ENCODE data around the gene ELF1.

ELF1 gene

GRCh38 chr13:41007744-41008128 is 11.4 kb downstream of the ELF1 start:
- TF ChIP-seq CTCF (IDR thresholded peaks at IDR 0.05; ENCODE audit: low read depth, low read length) = no peak
- DNase-seq (ENCODE audit: low read depth, low spot score) = no peak
- in situ Hi-C loops (cut with HindIII; ENCODE audit: low sequenced_read_pairs) = no loop called here
- no peak overlapping the region for H3K4me3 ChIP-seq (ENCODE audit: low read depth, low read length)

DNA sequence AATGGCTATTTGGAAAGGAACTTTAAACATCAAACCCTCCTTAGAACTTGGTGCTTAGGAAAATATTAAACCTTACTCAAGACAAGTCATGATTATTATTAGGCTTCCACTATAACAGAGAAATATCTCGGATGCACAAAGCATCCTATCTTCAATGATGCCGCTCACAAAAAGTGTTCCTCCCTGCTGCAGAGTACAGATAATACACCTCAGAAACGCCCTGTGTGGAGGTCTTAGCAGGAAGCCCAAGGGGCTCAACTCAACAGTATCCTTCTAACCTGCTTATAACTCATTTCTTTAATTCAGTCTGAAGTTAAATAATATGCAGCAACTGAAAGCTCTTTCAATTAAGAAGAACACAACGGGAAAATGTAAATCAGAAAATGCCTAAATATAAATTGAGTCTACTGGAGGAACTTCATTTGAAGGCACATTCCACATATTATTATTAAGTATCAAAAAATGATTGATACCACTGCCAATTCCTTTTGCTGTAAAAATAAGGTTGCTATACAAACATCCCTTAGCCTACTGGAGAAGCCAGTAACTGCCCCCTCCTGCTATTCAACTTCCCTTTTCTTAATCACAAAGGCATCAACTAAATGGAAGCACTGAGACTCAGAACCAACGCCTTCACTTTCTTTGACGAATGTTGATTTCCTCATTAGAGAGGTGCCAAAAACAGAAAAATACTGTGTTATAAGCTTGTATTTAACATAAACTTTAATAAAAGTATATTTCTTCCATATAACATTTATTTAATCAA is 12.0 kb downstream of the ELF1 start:
- in situ Hi-C loops (cut with HindIII; ENCODE audit: low sequenced_read_pairs) = no loop called here
- DNase-seq (ENCODE audit: low read depth, low spot score) = no peak
- no peak for TF ChIP-seq CTCF (IDR thresholded peaks at IDR 0.05; ENCODE audit: low read depth, low read length)
- H3K4me3 ChIP-seq (ENCODE audit: low read depth, low read length) = no peak overlapping the region

DNA sequence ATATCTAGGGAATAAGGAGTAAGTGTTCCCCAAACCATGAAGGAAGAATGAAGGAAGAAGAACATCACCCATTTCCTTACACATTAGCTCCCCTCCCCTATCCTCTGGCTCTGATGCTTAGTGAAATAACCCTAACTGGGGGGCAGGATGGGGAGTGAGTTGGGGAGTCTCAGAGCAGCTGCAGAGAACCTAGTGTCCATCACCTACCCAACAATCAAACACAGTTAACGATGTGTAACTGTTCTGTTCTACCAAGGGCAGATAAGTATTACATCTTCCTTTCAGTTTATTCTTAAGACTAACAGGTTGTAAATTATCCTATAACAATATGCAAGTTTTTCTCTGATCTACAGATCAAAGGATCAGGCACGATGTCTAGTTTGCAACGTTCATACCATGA is 12.8 kb downstream of the ELF1 start:
- H3K4me3 ChIP-seq (ENCODE audit: low read depth, low read length) = no peak overlapping the region
- DNase-seq (ENCODE audit: low read depth, low spot score) = no peak
- no peak for TF ChIP-seq CTCF (IDR thresholded peaks at IDR 0.05; ENCODE audit: low read depth, low read length)
- in situ Hi-C loops (cut with HindIII; ENCODE audit: low sequenced_read_pairs) = no loop called here

DNA sequence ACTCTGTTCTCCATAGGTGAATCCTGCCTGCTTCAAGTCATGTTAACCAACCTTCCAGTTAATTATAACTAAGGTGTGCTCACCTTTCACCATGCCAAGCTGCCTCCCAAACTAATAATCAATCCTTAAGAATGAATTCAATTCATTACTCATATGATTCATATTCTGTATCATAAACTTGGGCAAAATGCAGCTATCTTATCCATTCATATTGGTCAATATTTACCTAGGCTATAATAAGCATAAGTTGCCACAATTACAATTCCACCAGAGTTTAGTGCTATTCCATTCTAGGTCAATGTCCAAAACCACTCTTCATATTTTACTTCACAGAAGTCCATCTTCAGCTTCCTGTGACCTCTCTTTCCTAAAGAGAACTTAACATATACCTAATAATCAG is 13.4 kb downstream of the ELF1 start:
- in situ Hi-C loops (cut with HindIII; ENCODE audit: low sequenced_read_pairs) = no loop called here
- no peak for TF ChIP-seq CTCF (IDR thresholded peaks at IDR 0.05; ENCODE audit: low read depth, low read length)
- DNase-seq (ENCODE audit: low read depth, low spot score) = no peak
- no peak overlapping the region for H3K4me3 ChIP-seq (ENCODE audit: low read depth, low read length)

DNA sequence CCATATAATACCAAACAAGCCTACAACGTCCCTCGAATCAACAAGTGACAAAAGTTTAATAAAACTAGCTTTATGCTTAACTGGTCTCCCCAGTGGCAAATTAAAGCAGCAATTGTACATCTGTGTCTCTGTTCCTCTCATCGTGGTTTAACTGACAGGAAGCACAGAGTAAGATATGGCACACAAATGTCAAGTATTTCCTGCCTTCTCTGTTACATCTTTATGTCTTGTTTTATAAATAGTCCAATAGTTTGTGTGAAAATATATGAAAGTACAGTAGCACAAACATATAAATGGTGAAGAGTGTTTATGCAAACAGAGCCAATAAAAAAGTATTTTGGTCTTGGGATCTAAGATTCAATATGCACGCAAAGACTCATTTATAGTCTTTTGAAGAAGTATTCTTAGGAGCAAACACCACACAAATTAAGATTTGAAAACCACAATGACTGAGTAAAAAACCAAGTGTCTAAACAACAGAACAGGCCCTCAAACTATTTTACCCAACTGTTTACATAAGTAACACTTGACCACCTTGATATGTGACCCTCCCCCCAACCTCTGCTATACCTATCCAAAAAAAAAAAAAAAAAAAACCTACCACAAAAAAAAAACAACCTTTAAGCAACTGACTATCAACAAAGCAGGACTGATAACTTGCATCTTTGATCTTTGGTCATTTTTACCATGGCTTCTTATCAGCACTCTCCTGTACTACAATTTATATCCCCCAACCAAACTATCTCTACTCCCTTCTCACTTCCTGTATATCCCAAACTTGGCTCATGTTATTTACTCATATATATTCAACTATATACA is 14.0 kb downstream of the ELF1 start:
- DNase-seq (ENCODE audit: low read depth, low spot score) = no peak
- in situ Hi-C loops (cut with HindIII; ENCODE audit: low sequenced_read_pairs) = no loop called here
- H3K4me3 ChIP-seq (ENCODE audit: low read depth, low read length) = no peak overlapping the region

DNA sequence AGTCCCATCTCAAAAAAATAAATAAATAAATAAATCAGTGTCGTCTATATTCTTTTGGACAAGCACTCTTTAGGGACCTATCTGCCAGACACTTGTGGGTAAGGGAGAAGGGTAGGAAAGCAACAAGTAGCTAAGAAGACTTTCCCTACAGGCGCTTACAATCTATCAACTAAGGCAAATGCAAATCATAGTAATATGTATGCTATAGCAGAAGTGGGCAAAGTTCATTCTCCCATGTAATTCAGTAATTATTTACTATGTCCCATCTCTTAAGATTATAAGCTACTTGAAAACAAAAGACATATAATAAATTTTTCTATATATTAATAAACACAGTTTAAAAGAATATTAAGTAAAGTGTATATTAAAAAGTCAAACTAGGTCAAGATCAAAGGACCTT is 16.5 kb downstream of the ELF1 start:
- no peak for DNase-seq (ENCODE audit: low read depth, low spot score)
- TF ChIP-seq CTCF (IDR thresholded peaks at IDR 0.05; ENCODE audit: low read depth, low read length) = no peak
- in situ Hi-C loops (cut with HindIII; ENCODE audit: low sequenced_read_pairs) = no loop called here
- H3K4me3 ChIP-seq (ENCODE audit: low read depth, low read length) = no peak overlapping the region

More for the DNA sequence above, 14.0 kb downstream of the ELF1 start:
- no peak for TF ChIP-seq CTCF (IDR thresholded peaks at IDR 0.05; ENCODE audit: low read depth, low read length)
